ENCODE data around the gene FANCD2OS.
"Not testable (repeated sequence)": the region's sequence is repeated elsewhere in the genome, so short reads cannot be mapped to it uniquely, and the experiment has no call there.

FANCD2OS gene

GRCh38 chr3:10093678-10094077 lies 14.4 kb downstream of the FANCD2OS start:
- no peak for DNase-seq (ENCODE audit: low read depth in 2 of 2)

- not testable (repeated sequence) for DNase-seq (ENCODE audit: low read depth in 2 of 2)
These were observed 16.7 kb downstream of the FANCD2OS start for GRCh38 chr3:10091387-10091786.

- DNase-seq (ENCODE audit: low read depth in 2 of 2): not testable (repeated sequence)
These were observed 17.3 kb downstream of the FANCD2OS start for GRCh38 chr3:10090774-10091173.

GRCh38 chr3:10090179-10090578 lies 17.9 kb downstream of the FANCD2OS start:
- no peak for DNase-seq (ENCODE audit: low read depth in 2 of 2)

GRCh38 chr3:10088256-10088655 lies 19.8 kb downstream of the FANCD2OS start:
- DNase-seq (ENCODE audit: low read depth in 2 of 2): no peak

DNA sequence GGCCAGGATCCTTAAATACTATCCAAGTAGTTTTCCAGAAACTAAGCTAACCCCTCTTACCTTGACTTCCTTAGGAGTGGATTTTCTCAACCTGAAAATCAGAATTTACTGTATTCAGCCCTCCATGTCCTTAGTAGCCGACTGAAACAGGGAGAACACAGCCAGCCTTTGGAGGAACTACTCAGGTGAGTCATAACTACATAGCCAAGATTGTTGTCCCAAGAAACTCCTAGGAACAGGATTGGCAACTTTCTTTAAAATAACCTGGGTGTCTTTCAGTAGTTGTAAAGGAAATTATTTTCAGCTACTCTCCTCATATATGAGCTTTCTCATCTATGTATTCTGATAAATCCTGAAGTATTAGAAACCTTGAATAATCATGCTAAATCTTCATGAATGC lies 22.3 kb downstream of the FANCD2OS start:
- no peak for DNase-seq (ENCODE audit: low read depth in 2 of 2)

GRCh38 chr3:10081871-10082270 lies 26.2 kb downstream of the FANCD2OS start:
- DNase-seq (ENCODE audit: low read depth in 2 of 2): no peak

- DNase-seq (ENCODE audit: low read depth in 2 of 2): no peak
These were observed 33.4 kb downstream of the FANCD2OS start for GRCh38 chr3:10074666-10075065.

DNA sequence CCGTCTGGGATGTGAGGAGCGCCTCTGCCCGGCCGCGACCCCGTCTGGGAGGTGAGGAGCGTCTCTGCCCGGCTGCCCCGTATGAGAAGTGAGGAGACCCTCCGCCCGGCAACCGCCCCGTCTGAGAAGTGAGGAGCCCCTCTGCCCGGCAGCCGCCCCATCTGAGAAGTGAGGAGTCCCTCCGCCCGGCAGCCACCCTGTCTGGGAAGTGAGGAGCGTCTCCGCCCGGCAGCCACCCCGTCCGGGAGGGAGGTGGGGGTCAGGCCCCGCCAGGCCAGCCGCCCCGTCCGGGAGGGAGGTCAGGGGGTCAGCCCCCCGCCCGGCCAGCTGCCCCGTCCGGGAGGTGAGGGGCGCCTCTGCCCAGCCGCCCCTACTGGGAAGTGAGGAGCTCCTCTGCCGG lies 38.0 kb downstream of the FANCD2OS start:
- DNase-seq (ENCODE audit: low read depth in 2 of 2): not testable (repeated sequence)

DNA sequence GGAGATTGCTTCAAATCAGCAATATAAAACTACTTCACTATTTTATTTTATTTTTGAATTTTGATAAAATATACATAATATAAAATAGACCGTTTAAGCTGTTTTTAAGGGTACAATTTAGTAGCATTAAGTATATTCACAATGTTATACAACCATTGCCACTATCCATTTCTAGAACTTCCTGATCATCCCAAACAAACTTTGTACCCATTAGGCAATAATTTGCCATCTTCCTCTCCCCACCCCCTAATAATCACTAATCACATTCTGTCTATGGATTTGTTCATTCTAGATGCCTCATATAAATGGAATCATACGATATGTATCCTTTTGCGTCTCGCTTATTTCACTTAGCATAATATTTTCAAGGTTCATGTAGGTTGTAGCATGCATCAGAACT lies 53.0 kb downstream of the FANCD2OS start:
- no peak for DNase-seq (ENCODE audit: low read depth in 2 of 2)
